Smooth muscle cell (in vitro differentiated cells): Measurements from ENCODE around the gene ZNF678. TPM values are rescaled to one million over a fixed set of nuclear protein-coding genes. Genes with fewer than 3 reads are reported as not detected.
"Not testable (repeated sequence)": the region's sequence is repeated elsewhere in the genome, so short reads cannot be mapped to it uniquely, and the experiment has no call there.

ENCODE experiments used
- DNase-seq: peaks from one replicate; lab custom pipeline; 2025; ENCODE audit not compliant: unreplicated experiment; lab: John Stamatoyannopoulos, UW
- H2AFZ ChIP-seq: fragments of 200-600 bp; sonication (generic); 2 replicates; pipeline ENCODE4 v1.6.0; 2016; ENCODE audit warnings: antibody characterized with exemption, low read depth, mild to moderate bottlenecking
- H3F3A ChIP-seq: fragments of 200-600 bp; sonication (generic); 2 replicates; pipeline ENCODE4 v1.6.0; 2017; ENCODE audit warnings: antibody characterized with exemption, low read depth
- H3K27ac ChIP-seq: fragments of 200-600 bp; sonication (generic); 2 replicates; pipeline ENCODE4 v1.5.1; 2016; ENCODE audit warnings: low read depth, mild to moderate bottlenecking
- H3K27me3 ChIP-seq: fragments of 200-600 bp; sonication (generic); 2 replicates; pipeline ENCODE4 v1.6.1; 2016; ENCODE audit warnings: low read depth, mild to moderate bottlenecking
- H3K36me3 ChIP-seq: fragments of 200-600 bp; sonication (generic); 2 replicates; pipeline ENCODE4 v1.5.1; 2016; ENCODE audit warnings: low read depth
- H3K4me1 ChIP-seq: fragments of 200-600 bp; sonication (generic); 2 replicates; pipeline ENCODE4 v1.5.1; 2016; ENCODE audit warnings: low read depth
- H3K4me2 ChIP-seq: fragments of 200-600 bp; sonication (generic); 2 replicates; pipeline ENCODE4 v1.6.0; 2016; ENCODE audit warnings: mild to moderate bottlenecking
- H3K4me3 ChIP-seq: fragments of 200-600 bp; sonication (generic); 2 replicates; pipeline ENCODE4 v1.5.1; 2016; ENCODE audit warnings: mild to moderate bottlenecking
- H3K79me2 ChIP-seq: fragments of 200-600 bp; sonication (generic); 2 replicates; pipeline ENCODE4 v1.6.0; 2016; ENCODE audit warnings: low read depth, mild to moderate bottlenecking
- H3K9ac ChIP-seq: fragments of 200-600 bp; sonication (generic); 2 replicates; pipeline ENCODE4 v1.6.0; 2016; ENCODE audit warnings: low read depth
- H3K9me3 ChIP-seq: fragments of 200-600 bp; sonication (generic); replicated peaks from 2 replicates; pipeline ENCODE4 v1.5.1; 2016; ENCODE audit warnings: low read depth
- H4K20me1 ChIP-seq: fragments of 200-600 bp; sonication (generic); 2 replicates; pipeline ENCODE4 v1.6.0; 2016; ENCODE audit warnings: low read depth
- CTCF ChIP-seq: fragments of 200-600 bp; sonication (generic); IDR thresholded peaks from 2 replicates; pipeline ENCODE4 v1.5.1; 2017; ENCODE audit warnings: borderline replicate concordance, mild to moderate bottlenecking, antibody characterized with exemption; ENCODE audit not compliant: insufficient read depth, poor library complexity, severe bottlenecking
- WGBS: methylation state at CpG from one replicate; pipeline ENCODE4 v1.1.7; 2016; ENCODE audit warnings: low lambda C conversion rate; 5-methylcytosine and 5-hydroxymethylcytosine counted together
- polyA plus RNA-seq: library from polyadenylated mRNA; unstranded; fragments of >200 nt; fragmentation: Nextera tagmentation; extraction: Ambion mirVana; gene quantifications from 2 replicates; pipeline ENCODE4 v1.2.1, GENCODE V29; 2016
- total RNA-seq: library from RNA; depleted of rRNA; stranded (reverse); fragments of >200 nt; gene quantifications from 2 replicates; pipeline ENCODE4 v1.2.3, GENCODE V29; 2014

The ZNF678 gene
- total and polyA plus RNA-seq, 2 experiments from 2014 or later, result 2.1 to 8.7 TPM

- 83% methylated on average over 2 of the region's 2 CpGs for WGBS
- Histone ChIP-seq H3K4me3 (no peak overlapping the region), H4K20me1 (peaks cover 10% of the 10 kb centered on the region), H3K4me2 (no peak overlapping the region), H3F3A (no peaks in the 10 kb centered on the region), H3K79me2 (peaks cover 49% of the 10 kb centered on the region), H3K27me3 (no peaks in the 10 kb centered on the region), H3K36me3 (no peaks in the 10 kb centered on the region), H3K27ac (no peak overlapping the region), H2AFZ (no peak overlapping the region), H3K9me3 (no peaks in the 10 kb centered on the region), H3K9ac (no peak overlapping the region), H3K4me1 (no peaks in the 10 kb centered on the region)
- DNase-seq, result no peak
- TF ChIP-seq CTCF, result no peak
Measured at GRCh38 chr1:227583354-227583753, 20.0 kb downstream of the ZNF678 start.

GRCh38 chr1:227586733-227587132 is 23.4 kb downstream of the ZNF678 start:
- peaks cover 3% of the 10 kb centered on the region for H4K20me1 ChIP-seq
- H3K36me3 ChIP-seq, result no peaks in the 10 kb centered on the region
- H3K27me3 ChIP-seq, result no peaks in the 10 kb centered on the region
- H3K27ac ChIP-seq, result no peak overlapping the region
- peaks cover 24% of the 10 kb centered on the region for H3K79me2 ChIP-seq
- no peak for DNase-seq
- H3K4me1 ChIP-seq, result no peaks in the 10 kb centered on the region
- H3F3A ChIP-seq, result no peaks in the 10 kb centered on the region
- H3K9me3 ChIP-seq, result no peaks in the 10 kb centered on the region
- no peak overlapping the region for H3K4me2 ChIP-seq
- H3K9ac ChIP-seq, result no peak overlapping the region
- H3K4me3 ChIP-seq, result no peak overlapping the region
- TF ChIP-seq CTCF, result no peak
- H2AFZ ChIP-seq, result no peak overlapping the region

GRCh38 chr1:227587968-227588367 is 24.6 kb downstream of the ZNF678 start:
- Histone ChIP-seq H2AFZ (no peak overlapping the region), H3K9me3 (no peaks in the 10 kb centered on the region), H3K79me2 (peaks cover 17% of the 10 kb centered on the region), H3F3A (no peaks in the 10 kb centered on the region), H3K27me3 (no peaks in the 10 kb centered on the region), H3K27ac (no peak overlapping the region), H4K20me1 (no peaks in the 10 kb centered on the region), H3K4me3 (no peak overlapping the region), H3K4me2 (no peak overlapping the region), H3K36me3 (no peaks in the 10 kb centered on the region), H3K4me1 (no peaks in the 10 kb centered on the region), H3K9ac (no peak overlapping the region)
- no peak for DNase-seq
- no peak for TF ChIP-seq CTCF
- WGBS, result 95% methylated on average over 1 of the region's 1 CpG

GRCh38 chr1:227588769-227589168 is 25.4 kb downstream of the ZNF678 start:
- not testable (repeated sequence) for H3K9ac ChIP-seq, H4K20me1 ChIP-seq, H3K9me3 ChIP-seq, H2AFZ ChIP-seq, DNase-seq, H3K4me1 ChIP-seq, H3K79me2 ChIP-seq, H3K36me3 ChIP-seq, H3K4me3 ChIP-seq, H3F3A ChIP-seq, H3K27me3 ChIP-seq, H3K27ac ChIP-seq, H3K4me2 ChIP-seq
- WGBS, result 96% methylated on average over 1 of the region's 1 CpG

GRCh38 chr1:227589777-227590176 is 26.4 kb downstream of the ZNF678 start:
- H3K9me3 ChIP-seq, H3K27ac ChIP-seq, H4K20me1 ChIP-seq, H3K36me3 ChIP-seq, H3K27me3 ChIP-seq, H3K4me1 ChIP-seq, H3K4me3 ChIP-seq, DNase-seq, H3K4me2 ChIP-seq, H3F3A ChIP-seq, H3K79me2 ChIP-seq, H2AFZ ChIP-seq, H3K9ac ChIP-seq: not testable (repeated sequence)
- WGBS, result 98% methylated on average over 4 of the region's 4 CpGs

- H3K4me3 ChIP-seq, H3F3A ChIP-seq, H3K27ac ChIP-seq, H3K27me3 ChIP-seq, H3K4me1 ChIP-seq, H4K20me1 ChIP-seq, H3K36me3 ChIP-seq, DNase-seq, H3K9me3 ChIP-seq, H2AFZ ChIP-seq, H3K9ac ChIP-seq, H3K4me2 ChIP-seq: not testable (repeated sequence)
- 99% methylated on average over 6 of the region's 6 CpGs for WGBS
- peaks cover 13% of the 10 kb centered on the region for H3K79me2 ChIP-seq
Measured at GRCh38 chr1:227596222-227596621, 32.9 kb downstream of the ZNF678 start.
